ENCODE data around the gene RNF14. TPM values are rescaled to one million over a fixed set of nuclear protein-coding genes. Genes with fewer than 3 reads are reported as not detected.

RNF14 gene
- total and polyA plus RNA-seq, 2 experiments from 2014 or later: 8.9 to 19.0 TPM

GRCh38 chr5:141926434-141926833 is 42.5 kb upstream of the RNF14 start:
- peaks cover 15% of the 10 kb centered on the region for H3K79me2 ChIP-seq (replicated peaks; ENCODE audit: insufficient read depth)
- no peak overlapping the region for H3K4me2 ChIP-seq
- H3K4me1 Mint-ChIP-seq: peaks cover 11% of the 10 kb centered on the region
- no peak overlapping the region for H3K27ac Mint-ChIP-seq
- H3K4me3 ChIP-seq: no peak overlapping the region
- H3K36me3 ChIP-seq (ENCODE audit: insufficient read depth): peaks cover 39% of the 10 kb centered on the region
- ATAC-seq: no peak
- no peaks in the 10 kb centered on the region; the same call in 2 of the 3 replicates for H3K9me3 Mint-ChIP-seq
- H3K36me3 Mint-ChIP-seq (ENCODE audit: low read depth): peaks cover 68% of the 10 kb centered on the region
- no peak for DNase-seq (ENCODE audit: low spot score)
- H3K27me3 Mint-ChIP-seq (ENCODE audit: insufficient read depth, low read depth, poor library complexity): peaks cover 12% of the 10 kb centered on the region
- H2AFZ ChIP-seq: no peak overlapping the region
- no peak overlapping the region for H3K4me3 Mint-ChIP-seq
- no peak overlapping the region for H3K27ac ChIP-seq (ENCODE audit: low read depth)
- 0 out of 2 replicates have a peak, but pooled peaks cover 3% of the 10 kb centered on the region for H3K9me2 ChIP-seq (ENCODE audit: insufficient read depth)
- no peaks in the 10 kb centered on the region for H3K27me3 ChIP-seq (ENCODE audit: insufficient read depth)
- no peak for TF ChIP-seq REST (IDR thresholded peaks at IDR 0.05; ENCODE audit: unreplicated experiment)
- no peak for TF ChIP-seq STAT1 (IDR thresholded peaks at IDR 0.05; ENCODE audit: unreplicated experiment)
- no peak for TF ChIP-seq ZNF331 (CRISPR knock-in tag; IDR thresholded peaks at IDR 0.05; ENCODE audit: low read depth)
- no peak for TF ChIP-seq EZH2 (IDR thresholded peaks at IDR 0.05; ENCODE audit: low read depth, unreplicated experiment)
- TF ChIP-seq POLR2AphosphoS5 (IDR thresholded peaks at IDR 0.05; ENCODE audit: low read depth): no peak
- no peak for TF ChIP-seq ZNF114 (CRISPR knock-in tag; IDR thresholded peaks at IDR 0.05)
- no peak for TF ChIP-seq ETS1 (IDR thresholded peaks at IDR 0.05)
- no peak for TF ChIP-seq EZH2phosphoT487 (IDR thresholded peaks at IDR 0.05; ENCODE audit: unreplicated experiment)
- no peak for TF ChIP-seq NANOG (IDR thresholded peaks at IDR 0.05; ENCODE audit: borderline replicate concordance)
- no peak for TF ChIP-seq JUNB (IDR thresholded peaks at IDR 0.05; ENCODE audit: unreplicated experiment)
- TF ChIP-seq ZNF462 (CRISPR knock-in tag; IDR thresholded peaks at IDR 0.05): no peak
- TF ChIP-seq CTCF (conservative IDR thresholded peaks at IDR 0.05; ENCODE audit: low read depth in 2 of 2): no peak
- no peak for TF ChIP-seq CREB1 (CRISPR knock-in tag; IDR thresholded peaks at IDR 0.05; ENCODE audit: low read depth)
- H4K20me1 ChIP-seq (replicated peaks; ENCODE audit: insufficient read depth): peaks cover 3% of the 10 kb centered on the region; the same call in 1 of the 2 replicates
- peaks cover 10% of the 10 kb centered on the region for H3F3A ChIP-seq (replicated peaks; ENCODE audit: low read depth)
- H3K4me1 ChIP-seq (ENCODE audit: insufficient read depth): peaks cover 12% of the 10 kb centered on the region; the same call in 1 of the 2 replicates
